ENCODE data around the gene ZMYM2.
"Not testable (repeated sequence)": the region's sequence is repeated elsewhere in the genome, so short reads cannot be mapped to it uniquely, and the experiment has no call there.

The ZMYM2 gene

DNA sequence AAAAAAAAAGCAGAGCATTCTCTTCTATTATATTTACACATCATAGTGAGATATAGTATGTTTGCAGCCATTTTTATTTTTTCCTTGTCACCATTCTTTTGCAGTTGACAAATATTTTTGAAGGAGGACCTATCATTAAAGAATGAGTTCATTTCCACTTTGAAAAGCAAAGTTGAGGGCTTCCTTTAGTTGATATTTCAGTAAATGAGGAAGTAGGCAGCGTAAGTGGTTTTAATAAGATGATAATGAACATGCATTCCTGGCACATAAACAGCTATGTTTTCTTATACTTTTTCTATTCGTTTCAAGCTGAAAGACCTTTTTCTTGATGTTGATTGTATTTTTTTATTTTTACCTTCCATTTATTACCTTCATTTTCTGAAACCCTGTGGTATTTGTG lies 66.2 kb downstream of the ZMYM2 start:
- FAIRE-seq (peak; percentile 46), DNase-seq (ENCODE audit: insufficient read length, low spot score) (no peak)

DNA sequence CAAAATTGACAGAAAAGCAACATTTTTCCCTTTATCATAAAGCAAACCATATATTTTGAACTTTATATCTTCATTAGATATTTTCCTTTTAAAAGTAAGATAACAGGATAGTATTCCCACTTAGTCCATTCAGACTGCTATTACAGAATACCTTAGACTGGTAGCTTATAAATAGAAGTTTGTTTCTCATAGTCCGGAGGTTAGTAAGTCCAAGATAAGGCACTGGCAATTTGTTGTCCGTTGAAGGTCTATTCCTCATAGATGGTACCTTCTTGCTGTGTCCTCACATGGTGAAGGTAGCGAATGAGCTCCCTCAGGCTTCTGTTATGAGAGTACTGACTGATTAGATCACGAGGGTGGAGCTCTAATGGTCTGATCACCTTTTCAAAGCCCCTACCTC lies 70.4 kb downstream of the ZMYM2 start:
- DNase-seq (ENCODE audit: insufficient read length, low spot score) (no peak), FAIRE-seq (no peak)
- TF ChIP-seq, protein P1, sequence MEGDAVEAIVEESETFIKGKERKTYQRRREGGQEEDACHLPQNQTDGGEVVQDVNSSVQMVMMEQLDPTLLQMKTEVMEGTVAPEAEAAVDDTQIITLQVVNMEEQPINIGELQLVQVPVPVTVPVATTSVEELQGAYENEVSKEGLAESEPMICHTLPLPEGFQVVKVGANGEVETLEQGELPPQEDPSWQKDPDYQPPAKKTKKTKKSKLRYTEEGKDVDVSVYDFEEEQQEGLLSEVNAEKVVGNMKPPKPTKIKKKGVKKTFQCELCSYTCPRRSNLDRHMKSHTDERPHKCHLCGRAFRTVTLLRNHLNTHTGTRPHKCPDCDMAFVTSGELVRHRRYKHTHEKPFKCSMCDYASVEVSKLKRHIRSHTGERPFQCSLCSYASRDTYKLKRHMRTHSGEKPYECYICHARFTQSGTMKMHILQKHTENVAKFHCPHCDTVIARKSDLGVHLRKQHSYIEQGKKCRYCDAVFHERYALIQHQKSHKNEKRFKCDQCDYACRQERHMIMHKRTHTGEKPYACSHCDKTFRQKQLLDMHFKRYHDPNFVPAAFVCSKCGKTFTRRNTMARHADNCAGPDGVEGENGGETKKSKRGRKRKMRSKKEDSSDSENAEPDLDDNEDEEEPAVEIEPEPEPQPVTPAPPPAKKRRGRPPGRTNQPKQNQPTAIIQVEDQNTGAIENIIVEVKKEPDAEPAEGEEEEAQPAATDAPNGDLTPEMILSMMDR (IDR thresholded peaks at IDR 0.05; ENCODE audit: insufficient read depth, missing control alignments) = no peak

More for the DNA sequence above, 66.2 kb downstream of the ZMYM2 start:
- TF ChIP-seq, protein P1 (IDR thresholded peaks at IDR 0.05; ENCODE audit: insufficient read depth, missing control alignments) = no peak

DNA sequence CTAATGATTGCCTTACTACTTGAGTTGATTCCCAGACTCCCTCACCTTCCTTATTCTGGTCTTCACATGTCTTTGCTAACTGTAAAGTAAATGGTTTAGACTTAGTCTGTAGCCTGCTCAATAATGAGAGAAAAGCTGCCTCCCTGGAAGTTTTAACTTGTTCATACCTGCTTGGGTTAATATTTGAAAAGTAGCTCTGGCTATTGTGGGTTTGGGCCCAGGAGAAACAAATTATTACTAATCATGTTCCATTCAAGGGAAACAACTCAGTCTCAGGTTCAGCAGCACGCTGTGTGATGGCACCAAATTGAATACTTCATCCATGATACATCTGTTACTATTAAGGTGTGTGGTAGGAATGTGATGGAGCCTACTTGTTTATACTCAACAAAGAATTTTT lies 75.0 kb downstream of the ZMYM2 start:
- DNase-seq (ENCODE audit: insufficient read length, low spot score) = no peak
- TF ChIP-seq, protein P1 (IDR thresholded peaks at IDR 0.05; ENCODE audit: insufficient read depth, missing control alignments) = no peak
- FAIRE-seq = no peak

DNA sequence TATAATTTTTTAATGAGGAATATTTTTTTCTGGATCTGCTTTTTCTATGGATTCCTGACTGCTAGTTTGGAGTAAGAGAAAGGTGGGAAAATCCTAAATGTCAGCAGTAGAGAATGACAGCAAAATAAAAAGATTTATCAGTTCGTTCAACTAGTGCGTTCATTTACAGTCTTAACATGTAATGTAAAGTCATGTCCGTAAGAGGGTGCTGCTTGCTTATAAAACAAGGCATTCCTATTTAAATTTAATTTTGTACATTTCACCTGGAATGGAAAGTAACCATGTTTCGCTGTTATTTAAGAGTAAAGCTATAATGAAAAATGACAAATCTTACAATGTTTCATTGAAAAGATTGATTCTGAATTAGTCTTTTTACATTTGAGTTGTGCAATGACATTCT lies 76.6 kb downstream of the ZMYM2 start:
- DNase-seq (ENCODE audit: insufficient read length, low spot score) (no peak), FAIRE-seq (no peak)
- TF ChIP-seq, protein P1 (IDR thresholded peaks at IDR 0.05; ENCODE audit: insufficient read depth, missing control alignments) = no peak

DNA sequence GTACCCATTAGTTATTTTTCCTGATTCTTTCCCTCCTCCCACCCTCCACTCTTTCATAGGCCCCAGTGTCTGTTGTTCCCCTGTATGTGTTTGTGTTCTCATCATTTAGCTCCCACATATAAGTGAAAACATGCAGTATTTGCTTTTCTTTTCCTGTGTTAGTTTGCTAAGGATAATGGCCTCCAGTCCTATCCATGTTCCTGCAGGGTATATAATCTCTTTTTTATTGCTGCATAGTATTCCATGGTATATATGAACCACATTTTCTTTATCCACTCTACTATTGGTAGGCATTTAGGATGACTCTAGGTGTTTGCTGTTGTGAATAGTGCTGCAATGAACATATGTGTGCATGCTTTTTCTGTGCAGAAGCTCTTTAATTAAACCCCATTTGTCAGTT lies 79.4 kb downstream of the ZMYM2 start:
- no peak for DNase-seq (ENCODE audit: insufficient read length, low spot score)
- FAIRE-seq = no peak
- TF ChIP-seq, protein P1 (IDR thresholded peaks at IDR 0.05; ENCODE audit: insufficient read depth, missing control alignments) = no peak

DNA sequence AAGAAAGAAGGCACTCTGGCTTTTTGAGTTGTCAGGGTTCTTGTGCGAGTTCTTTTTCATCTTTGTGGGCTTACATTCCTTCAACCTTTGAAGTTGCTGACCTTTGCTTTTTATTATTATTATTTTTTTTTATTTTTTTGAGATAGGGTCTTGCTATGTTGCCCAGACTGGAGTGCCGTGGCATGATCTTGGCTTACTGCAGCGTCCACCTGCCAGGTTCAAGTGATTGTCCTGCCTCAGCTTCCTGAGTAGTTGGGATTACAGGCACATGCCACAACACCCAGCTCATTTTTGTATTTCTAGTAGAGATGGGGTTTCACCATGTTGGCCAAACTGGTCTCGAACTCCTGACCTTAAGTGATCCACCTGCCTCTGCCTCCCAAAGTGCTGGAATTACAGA lies 84.1 kb downstream of the ZMYM2 start:
- not testable (repeated sequence) for DNase-seq (ENCODE audit: insufficient read length, low spot score); FAIRE-seq

DNA sequence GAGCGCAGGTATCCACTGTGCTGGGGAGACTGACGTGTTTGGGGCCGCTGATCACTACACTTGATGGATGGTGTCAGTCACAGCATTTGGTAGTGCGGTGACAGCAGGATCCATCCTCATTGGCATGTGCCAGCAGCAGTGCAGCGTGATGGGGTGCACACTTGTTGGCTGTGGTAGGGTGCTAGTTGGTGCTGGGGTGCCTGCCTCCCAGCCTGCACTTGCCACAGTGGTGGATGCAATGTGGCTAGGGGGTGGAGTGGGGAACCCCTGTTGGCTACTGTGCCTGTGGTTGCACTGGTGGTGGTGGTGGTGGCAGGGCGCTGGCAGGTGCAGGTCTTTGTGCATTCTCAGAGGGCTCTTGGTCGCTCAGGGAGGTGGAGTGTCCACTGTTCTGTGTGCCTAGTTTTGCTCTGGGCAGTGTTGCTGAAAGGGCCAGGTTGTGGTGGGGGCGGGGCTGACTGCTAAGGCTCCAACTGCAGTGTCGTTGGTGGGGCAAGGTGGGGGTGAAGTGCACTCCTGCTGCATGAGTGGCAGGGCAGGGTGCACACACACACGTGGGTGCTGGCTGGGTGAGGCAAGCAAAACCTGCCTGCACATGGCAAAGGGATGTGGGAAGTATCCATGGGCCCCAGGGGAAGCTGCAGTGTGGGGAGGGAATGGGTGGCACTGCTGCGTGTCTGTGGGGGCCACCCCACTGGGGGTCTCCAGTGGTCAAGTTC lies 84.8 kb downstream of the ZMYM2 start:
- TF ChIP-seq, protein P1 (IDR thresholded peaks at IDR 0.05; ENCODE audit: insufficient read depth, missing control alignments) = no peak
- FAIRE-seq (no peak), DNase-seq (ENCODE audit: insufficient read length, low spot score) (no peak)

All from D721Med (cell line).